NCI-H446 treated with DMSO at 0.1 percent for 48 hours (cell line): ENCODE data around the gene KDELR1.

Experiments used
- DNase-seq: peaks from one replicate; lab custom pipeline; 2025; lab: John Stamatoyannopoulos, UW

KDELR1 gene

DNA sequence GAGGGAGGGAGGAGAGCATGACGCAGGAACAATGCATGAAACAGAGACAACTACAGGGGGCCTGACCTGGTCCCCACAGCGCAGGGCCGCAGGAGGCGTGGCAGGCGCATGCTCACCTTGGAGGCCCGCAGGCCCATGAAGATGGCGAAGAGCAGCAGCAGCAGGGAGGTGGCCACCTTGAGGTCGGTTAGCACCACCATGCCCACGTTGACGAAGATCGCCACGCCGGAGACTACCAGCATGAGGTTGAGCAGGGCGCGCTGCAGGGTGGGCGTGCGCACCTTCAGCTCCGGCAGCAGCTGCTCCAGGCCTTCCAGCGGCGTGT lies 49.0 kb downstream of the KDELR1 start:
- DNase-seq = no peak

DNA sequence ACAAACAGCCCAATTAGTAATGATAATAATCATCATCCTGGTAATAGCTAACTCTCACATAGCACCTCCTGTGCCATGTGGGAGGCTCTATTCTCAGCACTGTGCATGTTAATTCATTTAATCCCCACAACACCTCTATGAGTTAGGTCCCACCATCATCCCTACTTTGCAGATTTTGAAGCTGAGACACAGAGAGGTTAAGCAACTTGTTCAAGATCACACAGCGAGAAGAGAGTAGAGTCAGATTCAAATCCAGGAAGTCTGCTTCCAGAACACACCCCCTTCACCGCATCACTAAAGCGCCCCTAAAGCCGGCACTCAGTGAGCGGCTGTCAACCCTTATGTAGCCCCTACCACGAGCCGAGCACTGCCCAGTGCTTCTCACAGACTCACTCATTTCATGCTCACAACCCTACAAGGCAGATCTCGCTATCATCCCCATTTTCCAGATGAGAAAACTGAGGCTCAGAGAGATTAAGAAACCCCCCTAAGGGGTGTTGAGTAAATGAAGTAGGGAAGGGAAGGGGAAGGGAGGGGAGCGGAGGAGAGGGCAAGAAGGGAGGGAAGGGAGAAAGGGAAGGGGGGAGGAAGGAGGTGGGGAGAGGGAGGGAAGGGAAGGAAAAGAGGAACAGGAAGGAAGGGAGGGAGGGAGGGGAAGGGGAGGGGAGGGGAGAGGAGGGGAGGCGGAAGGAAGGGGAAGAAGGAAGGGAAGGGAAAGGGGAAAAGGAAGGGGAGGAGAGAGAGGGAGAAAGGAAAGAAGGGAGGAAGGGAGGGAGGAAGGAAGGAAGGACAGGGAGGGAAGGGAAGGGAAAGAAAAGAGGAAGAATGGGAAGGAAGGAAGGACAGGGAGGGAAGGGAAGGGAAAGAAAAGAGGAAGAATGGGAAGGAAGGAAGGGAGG lies 49.6 kb downstream of the KDELR1 start:
- DNase-seq = no peak

DNA sequence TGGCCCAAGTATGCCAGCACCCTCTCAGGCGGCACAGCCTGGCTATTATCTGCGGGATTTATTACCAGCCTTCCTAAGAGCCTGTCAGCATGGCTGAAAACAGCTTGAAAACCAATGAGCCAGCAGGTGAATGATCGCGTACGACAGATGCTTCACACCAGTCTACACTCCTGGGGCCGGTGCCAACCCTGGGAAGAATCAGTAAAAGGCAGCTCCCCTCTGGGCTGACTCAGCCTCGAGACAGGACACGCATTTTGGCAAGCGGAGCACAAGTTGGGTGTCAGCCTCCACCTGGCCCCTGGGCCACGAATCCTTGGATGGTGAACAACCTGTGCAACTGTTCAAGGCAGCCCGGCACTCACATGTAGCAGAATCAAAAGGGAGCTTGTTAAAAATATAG lies 50.4 kb downstream of the KDELR1 start:
- peak; percentile 99 for DNase-seq

DNA sequence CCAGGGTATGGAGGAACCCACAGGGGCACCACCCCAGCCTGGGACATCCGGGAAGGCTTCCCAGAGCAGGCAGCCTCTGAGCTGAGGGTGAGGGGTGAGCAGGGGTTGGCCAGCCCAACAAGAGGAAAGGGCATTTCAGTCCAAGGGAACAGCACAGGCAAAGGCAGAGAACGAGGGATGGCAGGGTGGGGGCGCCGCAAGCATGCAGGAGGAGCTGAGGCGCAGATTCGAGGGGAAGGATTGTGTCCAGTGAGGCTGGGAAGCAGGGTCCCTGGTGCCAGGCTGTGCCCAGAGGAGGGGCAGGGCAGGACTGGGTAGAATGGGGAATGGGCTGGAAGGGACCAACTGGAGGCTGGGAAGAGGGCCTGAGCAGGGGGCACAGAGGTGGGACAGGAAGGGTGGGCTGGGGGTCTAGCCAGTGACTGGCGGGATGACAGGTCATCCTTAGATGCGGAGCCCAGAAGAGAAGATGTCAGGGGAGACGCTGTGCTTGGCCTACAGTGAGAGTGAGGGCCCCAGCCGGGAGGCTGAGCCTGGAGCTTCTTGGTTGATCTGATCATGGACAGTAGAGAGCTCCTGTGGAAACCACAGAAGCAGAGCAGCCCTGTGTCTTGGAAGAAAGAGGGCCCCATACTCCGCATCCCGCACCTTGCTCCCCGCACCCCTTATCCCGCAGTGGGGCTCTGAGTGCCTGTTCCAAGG lies 52.4 kb downstream of the KDELR1 start:
- DNase-seq = no peak

DNA sequence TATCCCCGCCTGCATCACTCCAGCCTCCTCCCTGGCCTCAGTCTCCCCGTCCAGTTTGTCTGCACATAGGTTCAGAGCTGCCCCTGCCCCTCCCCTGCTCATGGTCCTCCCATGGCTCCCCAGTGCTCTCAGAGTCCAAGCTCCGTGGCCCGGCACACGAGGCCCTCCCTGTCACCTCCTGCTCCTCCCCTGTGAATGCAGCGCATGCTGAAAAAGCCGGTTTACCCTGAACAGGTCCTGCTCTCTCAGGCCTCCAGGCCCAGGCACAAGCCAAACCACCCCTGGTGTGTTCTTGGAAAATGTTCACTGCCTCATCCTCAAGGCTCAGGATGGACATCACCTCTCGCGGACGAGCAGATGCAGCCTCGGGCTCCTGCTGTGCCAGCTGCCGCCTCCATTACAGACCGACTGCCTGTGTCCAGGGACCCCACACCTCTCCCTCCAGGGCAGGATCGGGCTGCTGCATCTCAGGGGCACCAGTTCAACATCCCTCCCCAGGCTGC lies 53.0 kb downstream of the KDELR1 start:
- DNase-seq = no peak

DNA sequence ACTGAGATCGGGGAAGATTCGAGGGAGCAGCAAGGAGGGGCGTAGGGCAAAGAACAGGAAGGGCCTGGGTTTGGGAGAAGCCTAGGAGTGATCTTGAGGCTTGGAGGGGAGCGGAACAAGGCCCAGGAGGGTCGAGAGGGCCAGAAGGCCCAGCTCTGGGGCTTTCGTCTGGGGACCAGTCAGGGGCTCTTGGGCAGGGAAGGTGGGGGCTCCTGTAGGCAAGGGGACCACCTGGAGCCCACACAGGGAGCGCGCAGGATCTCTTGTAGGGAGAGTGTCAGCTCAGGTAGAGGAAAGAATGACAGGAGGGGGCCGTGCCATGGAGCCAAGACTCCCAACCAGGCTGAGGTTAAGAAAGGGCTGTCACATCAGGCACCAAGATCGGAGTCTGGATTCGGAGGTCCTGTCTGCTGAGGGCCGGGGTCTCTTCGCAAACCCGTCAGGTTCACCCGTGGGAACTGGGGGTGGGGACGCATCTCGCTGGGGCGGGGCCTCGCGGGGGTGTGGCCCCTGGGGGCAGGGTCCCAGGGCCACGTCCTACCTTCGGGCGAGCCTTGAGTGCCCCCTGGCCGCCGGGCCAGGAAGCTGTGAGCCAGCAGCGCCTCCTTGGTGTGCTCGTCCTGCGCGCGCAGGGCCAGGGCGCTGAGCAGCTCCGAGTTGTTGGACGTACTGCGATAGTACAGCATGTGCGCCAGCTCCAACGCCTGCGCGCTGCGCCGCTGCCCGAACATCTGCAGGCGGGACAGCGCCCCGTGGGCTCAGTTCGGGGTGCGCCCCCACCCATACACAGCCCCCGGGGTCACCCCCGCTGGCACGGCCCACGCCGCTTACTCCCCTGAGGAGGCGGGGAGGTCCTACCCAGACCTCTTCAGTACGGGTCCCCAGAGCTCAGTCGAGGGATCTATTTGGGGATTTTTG lies 57.6 kb downstream of the KDELR1 start:
- peak; percentile 54 for DNase-seq

DNA sequence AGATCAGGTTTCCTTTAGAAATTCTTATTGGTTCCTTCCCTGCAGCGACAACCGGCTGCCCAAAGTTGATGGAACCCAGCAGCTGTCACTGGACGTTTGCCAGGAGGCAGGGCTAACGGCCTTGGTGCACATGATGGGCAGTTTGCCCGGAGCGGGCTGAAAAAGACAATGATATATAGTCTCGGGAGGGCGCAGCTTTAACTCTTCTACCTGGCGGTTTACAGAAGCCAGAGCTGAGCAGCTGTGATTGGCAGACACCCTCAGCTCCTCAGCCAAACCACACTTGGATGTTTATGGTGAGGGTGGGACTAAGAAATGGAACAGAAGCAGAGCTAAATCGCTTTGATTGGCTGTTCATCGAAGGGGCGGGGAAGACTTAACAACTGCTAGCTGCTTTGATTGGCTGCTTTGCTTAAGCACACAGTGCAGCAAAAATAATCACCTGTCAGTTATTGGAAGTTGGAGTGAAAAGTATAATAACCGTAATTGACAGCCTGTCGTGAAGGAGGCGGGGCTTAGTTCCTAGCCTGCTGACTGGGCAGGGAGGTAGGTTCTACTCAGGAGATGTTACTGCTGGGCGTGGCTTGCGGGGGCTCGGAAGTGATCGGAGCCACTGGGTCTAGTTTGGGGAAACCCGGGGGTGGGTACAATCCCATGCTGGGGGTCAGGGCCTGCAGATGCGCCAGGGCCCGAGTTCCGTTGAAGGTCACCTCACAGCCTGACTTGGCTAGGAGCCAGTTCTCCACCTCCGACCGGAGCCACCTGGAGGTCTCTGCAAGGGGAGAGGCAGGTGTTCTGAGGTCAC lies 58.5 kb downstream of the KDELR1 start:
- DNase-seq = peak; percentile 100
